Measurements from ENCODE around the gene NEDD4L. TPM values are rescaled to one million over a fixed set of nuclear protein-coding genes. Genes with fewer than 3 reads are reported as not detected.
A peak's percentile ranks its signal among the peaks of the same experiment; 100 is the strongest.

Gene NEDD4L
- total and polyA plus RNA-seq, 4 donors, result 40.2 to 308 (median 148) TPM

- Histone ChIP-seq H3K36me3 (ENCODE audit: control insufficient read depth in 4 of 4, insufficient read depth in 4 of 4, low read length in 4 of 4) (no peaks in the 10 kb centered on the region), H3K27me3 (ENCODE audit: control insufficient read depth in 3 of 3, insufficient read depth in 3 of 3, low read length in 2 of 3) (no peaks in the 10 kb centered on the region), H3K9ac (ENCODE audit: insufficient read depth in 1 of 2, low read length in 2 of 2) (peak overlapping the region in 1 of 2 donors; percentile 66), H3K4me3 (no peak overlapping the region), H3K9me3 (ENCODE audit: control insufficient read depth in 4 of 4, insufficient read depth in 3 of 4, low read length in 3 of 4) (no peaks in the 10 kb centered on the region), H3K4me1 (ENCODE audit: control insufficient read depth in 5 of 5, insufficient read depth in 5 of 5, low read length in 5 of 5) (peaks cover 0 to 39% (median 13%) of the 10 kb centered on the region in 5 donors), H3K27ac (ENCODE audit: low read depth in 1 of 2, low read length in 1 of 2) (no peak overlapping the region)
- ATAC-seq (ENCODE audit: insufficient read depth, low FRiP score) (no peak), DNase-seq (peak; percentile 73 to 93 (median 91))
- no peak for TF ChIP-seq CTCF (IDR thresholded peaks at IDR 0.05; ENCODE audit: control extremely low read depth, extremely low read depth)
- 80 to 88% methylated on average over 10 of the region's 10 CpGs for WGBS, 2 donors
These were observed 61.3 kb downstream of the NEDD4L start for GRCh38 chr18:58105206-58105887.

GRCh38 chr18:58105888-58106260, 61.8 kb downstream of the NEDD4L start:
- WGBS, 2 donors, result 63 to 74% methylated on average over 3 of the region's 3 CpGs
- Histone ChIP-seq H3K9ac (ENCODE audit: insufficient read depth in 1 of 2, low read length in 2 of 2) (no peak overlapping the region), H3K36me3 (ENCODE audit: control insufficient read depth in 4 of 4, insufficient read depth in 4 of 4, low read length in 4 of 4) (no peaks in the 10 kb centered on the region), H3K27ac (ENCODE audit: low read depth in 1 of 2, low read length in 1 of 2) (peak overlapping the region in 1 of 2 donors; percentile 5), H3K4me3 (no peak overlapping the region), H3K9me3 (ENCODE audit: control insufficient read depth in 4 of 4, insufficient read depth in 3 of 4, low read length in 3 of 4) (no peaks in the 10 kb centered on the region), H3K27me3 (ENCODE audit: control insufficient read depth in 3 of 3, insufficient read depth in 3 of 3, low read length in 2 of 3) (no peaks in the 10 kb centered on the region), H3K4me1 (ENCODE audit: control insufficient read depth in 5 of 5, insufficient read depth in 5 of 5, low read length in 5 of 5) (peaks cover 0 to 39% (median 13%) of the 10 kb centered on the region in 5 donors)
- TF ChIP-seq CTCF (IDR thresholded peaks at IDR 0.05; ENCODE audit: control extremely low read depth, extremely low read depth), result no peak
- ATAC-seq (ENCODE audit: insufficient read depth, low FRiP score) (no peak), DNase-seq (peak in 1 of 3 donors; percentile 70)

- H3K9ac ChIP-seq (ENCODE audit: insufficient read depth in 1 of 2, low read length in 2 of 2), result no peak overlapping the region
- H3K4me3 ChIP-seq, result no peak overlapping the region
- no peaks in the 10 kb centered on the region for H3K27me3 ChIP-seq (ENCODE audit: control insufficient read depth in 3 of 3, insufficient read depth in 3 of 3, low read length in 2 of 3)
- WGBS, 2 donors, result 66 to 72% methylated on average over 6 of the region's 6 CpGs
- no peaks in the 10 kb centered on the region for H3K9me3 ChIP-seq (ENCODE audit: control insufficient read depth in 4 of 4, insufficient read depth in 3 of 4, low read length in 3 of 4)
- peak overlapping the region in 1 of 2 donors; percentile 25 for H3K27ac ChIP-seq (ENCODE audit: low read depth in 1 of 2, low read length in 1 of 2)
- H3K36me3 ChIP-seq (ENCODE audit: control insufficient read depth in 4 of 4, insufficient read depth in 4 of 4, low read length in 4 of 4), result peaks cover 0 to 2% (median 0%) of the 10 kb centered on the region in 4 donors
- peaks cover 0 to 39% (median 13%) of the 10 kb centered on the region in 5 donors for H3K4me1 ChIP-seq (ENCODE audit: control insufficient read depth in 5 of 5, insufficient read depth in 5 of 5, low read length in 5 of 5)
- no peak for DNase-seq
- no peak for TF ChIP-seq CTCF (IDR thresholded peaks at IDR 0.05; ENCODE audit: control extremely low read depth, extremely low read depth)
- ATAC-seq (ENCODE audit: insufficient read depth, low FRiP score), result no peak
These were observed 62.5 kb downstream of the NEDD4L start for GRCh38 chr18:58106289-58107070.

All from lung (tissue), 12 donors.